MCF 10A (cell line): Measurements from ENCODE around the gene BIN1. TPM values are rescaled to one million over a fixed set of nuclear protein-coding genes. Genes with fewer than 3 reads are reported as not detected.
"Not testable (repeated sequence)": the region's sequence is repeated elsewhere in the genome, so short reads cannot be mapped to it uniquely, and the experiment has no call there.

Experiments
- BruUV-seq: library from RNA; stranded (reverse); fragments of 400-500 nt; replicated peaks from 2 replicates; lab custom pipeline; 2021; lab: Mats Ljungman, UMichigan
- CTCF ChIA-PET: fragments of 300-600 bp; sonication (Branson Sonifier 250); formaldehyde crosslinking; extraction: SDS; loops from one replicate; lab custom pipeline; 2021; ENCODE audit warnings: antibody characterized with exemption, inconsistent platforms; lab: Yijun Ruan, JAX
- POLR2A ChIA-PET: fragments of 300-600, 350-650 bp; sonication (Branson Sonifier 250); formaldehyde crosslinking; extraction: SDS; loops from one replicate; lab custom pipeline; 2020; ENCODE audit warnings: antibody characterized with exemption, inconsistent platforms; lab: Yijun Ruan, JAX
- DNase-seq: peaks from one replicate; pipeline ENCODE4 v3.0.0-alpha.2; 2018; ENCODE audit not compliant: unreplicated experiment
- H3K27ac Mint-ChIP-seq: one replicate; pipeline ENCODE4 v1.8.0; 2022; ENCODE audit warnings: mild to moderate bottlenecking, low read depth, mixed read lengths; ENCODE audit not compliant: unreplicated experiment
- H3K27me3 Mint-ChIP-seq: one replicate; pipeline ENCODE4 v1.8.0; 2022; ENCODE audit warnings: mixed read lengths; ENCODE audit not compliant: insufficient read depth, unreplicated experiment
- H3K36me3 Mint-ChIP-seq: one replicate; pipeline ENCODE4 v1.8.0; 2022; ENCODE audit warnings: mild to moderate bottlenecking, moderate library complexity, mixed read lengths; ENCODE audit not compliant: insufficient read depth, unreplicated experiment
- H3K4me1 Mint-ChIP-seq: one replicate; pipeline ENCODE4 v1.8.0; 2022; ENCODE audit warnings: mixed read lengths; ENCODE audit not compliant: insufficient read depth, unreplicated experiment
- H3K4me3 Mint-ChIP-seq: one replicate; pipeline ENCODE4 v1.8.0; 2022; ENCODE audit warnings: mild to moderate bottlenecking, moderate library complexity, mixed read lengths; ENCODE audit not compliant: unreplicated experiment
- H3K9me3 Mint-ChIP-seq: one replicate; pipeline ENCODE4 v1.8.0; 2022; ENCODE audit warnings: mixed read lengths; ENCODE audit not compliant: unreplicated experiment
- intact Hi-C: fragments of 100-400 bp; cut with micrococcal nuclease; formaldehyde crosslinking; loops from 2 replicates; pipeline ENCODE4 v1.14.1; 2022
- total RNA-seq: library from RNA; stranded (reverse); gene quantifications from 2 replicates; pipeline ENCODE4 v1.2.3, GENCODE V29; 2022
- TF ChIP-seq, protein P1 (sequence below): fragments of 200-600 bp; IDR thresholded peaks from one replicate; pipeline ENCODE4 v1.8.0; 2022; ENCODE audit warnings: antibody characterized with exemption, mild to moderate bottlenecking; ENCODE audit not compliant: unreplicated experiment

Gene BIN1
- total RNA-seq, 1 experiment from 2014 or later: 29.6 TPM

DNA sequence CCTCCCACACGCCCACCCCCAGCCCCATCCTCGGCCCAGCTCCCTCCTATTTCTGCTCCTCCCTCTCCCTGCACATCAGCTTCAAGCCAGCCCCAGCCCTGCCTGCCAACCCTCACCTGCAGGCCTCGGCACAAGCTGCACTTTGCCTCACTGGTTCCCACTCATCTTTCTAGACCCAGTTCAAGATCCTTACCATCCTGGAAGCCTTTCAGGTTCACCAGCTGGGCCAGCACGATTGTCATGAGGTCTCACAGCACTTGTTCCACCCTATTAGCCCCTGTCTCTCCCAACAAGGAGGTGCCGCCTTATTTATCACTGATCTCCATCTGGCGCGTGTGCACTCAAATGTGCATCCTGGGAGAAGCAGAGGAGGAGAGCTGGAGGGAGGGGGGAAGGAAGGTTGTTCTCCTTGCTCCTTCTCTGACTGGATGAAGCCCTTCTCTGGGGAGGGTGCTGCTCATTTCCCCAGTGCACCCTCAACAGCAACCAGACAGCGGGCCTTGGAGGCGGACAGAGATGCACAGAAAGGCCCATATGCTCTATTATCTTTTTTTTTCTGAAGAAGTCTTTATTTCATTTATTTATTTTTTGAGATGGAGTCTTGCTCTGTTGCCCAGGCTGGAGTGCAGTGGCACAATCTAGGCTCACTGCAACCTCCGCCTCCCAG lies 15.5 kb upstream of the BIN1 start:
- intact Hi-C loops: no loop called here
- CTCF ChIA-PET: no interaction called here
- no peak for DNase-seq

DNA sequence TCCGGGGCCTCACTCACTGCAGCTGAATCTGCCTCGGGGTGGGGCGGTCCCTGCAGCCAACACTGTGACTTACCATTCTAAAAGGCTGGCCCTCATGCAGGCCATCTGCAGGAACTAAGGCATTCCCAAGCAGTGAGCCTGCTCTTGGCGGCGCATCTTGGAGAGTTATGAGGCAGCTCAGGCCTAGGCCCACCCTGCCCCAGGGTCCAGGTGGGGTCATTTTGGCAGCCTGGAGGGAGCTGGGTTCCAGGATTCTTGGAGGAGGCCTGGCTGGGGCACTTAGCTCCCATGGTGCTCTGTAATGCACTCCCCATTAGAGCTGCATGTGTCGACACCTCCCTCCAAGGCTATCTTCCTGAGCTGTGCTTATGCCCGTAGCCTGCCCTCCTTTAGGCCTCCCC lies 14.8 kb upstream of the BIN1 start:
- Mint-ChIP-seq H3K4me1 (no peaks in the 10 kb centered on the region), H3K36me3 (no peaks in the 10 kb centered on the region), H3K27me3 (no peaks in the 10 kb centered on the region), H3K4me3 (no peak overlapping the region), H3K9me3 (no peaks in the 10 kb centered on the region), H3K27ac (no peak overlapping the region)
- no peak for DNase-seq
- TF ChIP-seq, protein P1, sequence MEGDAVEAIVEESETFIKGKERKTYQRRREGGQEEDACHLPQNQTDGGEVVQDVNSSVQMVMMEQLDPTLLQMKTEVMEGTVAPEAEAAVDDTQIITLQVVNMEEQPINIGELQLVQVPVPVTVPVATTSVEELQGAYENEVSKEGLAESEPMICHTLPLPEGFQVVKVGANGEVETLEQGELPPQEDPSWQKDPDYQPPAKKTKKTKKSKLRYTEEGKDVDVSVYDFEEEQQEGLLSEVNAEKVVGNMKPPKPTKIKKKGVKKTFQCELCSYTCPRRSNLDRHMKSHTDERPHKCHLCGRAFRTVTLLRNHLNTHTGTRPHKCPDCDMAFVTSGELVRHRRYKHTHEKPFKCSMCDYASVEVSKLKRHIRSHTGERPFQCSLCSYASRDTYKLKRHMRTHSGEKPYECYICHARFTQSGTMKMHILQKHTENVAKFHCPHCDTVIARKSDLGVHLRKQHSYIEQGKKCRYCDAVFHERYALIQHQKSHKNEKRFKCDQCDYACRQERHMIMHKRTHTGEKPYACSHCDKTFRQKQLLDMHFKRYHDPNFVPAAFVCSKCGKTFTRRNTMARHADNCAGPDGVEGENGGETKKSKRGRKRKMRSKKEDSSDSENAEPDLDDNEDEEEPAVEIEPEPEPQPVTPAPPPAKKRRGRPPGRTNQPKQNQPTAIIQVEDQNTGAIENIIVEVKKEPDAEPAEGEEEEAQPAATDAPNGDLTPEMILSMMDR: no peak
- POLR2A ChIA-PET: interaction anchor here (0.5 kb wide), 1 partner anchor 28 kb away, joined by 3 read pairs; no protein-coding TSS in a partner anchor
- no TSS peak for BruUV-seq
- CTCF ChIA-PET: no interaction called here
- intact Hi-C loops: no loop called here

More for the DNA sequence above, 15.5 kb upstream of the BIN1 start:
- POLR2A ChIA-PET: interaction anchor here (0.5 kb wide), 1 partner anchor 28 kb away, joined by 3 read pairs; no protein-coding TSS in a partner anchor
- no peaks in the 10 kb centered on the region for H3K27me3 Mint-ChIP-seq
- no peak overlapping the region for H3K27ac Mint-ChIP-seq
- H3K9me3 Mint-ChIP-seq: no peaks in the 10 kb centered on the region
- no TSS peak for BruUV-seq
- no peak overlapping the region for H3K4me3 Mint-ChIP-seq
- TF ChIP-seq, protein P1: no peak
- H3K4me1 Mint-ChIP-seq: no peaks in the 10 kb centered on the region
- H3K36me3 Mint-ChIP-seq: no peaks in the 10 kb centered on the region

DNA sequence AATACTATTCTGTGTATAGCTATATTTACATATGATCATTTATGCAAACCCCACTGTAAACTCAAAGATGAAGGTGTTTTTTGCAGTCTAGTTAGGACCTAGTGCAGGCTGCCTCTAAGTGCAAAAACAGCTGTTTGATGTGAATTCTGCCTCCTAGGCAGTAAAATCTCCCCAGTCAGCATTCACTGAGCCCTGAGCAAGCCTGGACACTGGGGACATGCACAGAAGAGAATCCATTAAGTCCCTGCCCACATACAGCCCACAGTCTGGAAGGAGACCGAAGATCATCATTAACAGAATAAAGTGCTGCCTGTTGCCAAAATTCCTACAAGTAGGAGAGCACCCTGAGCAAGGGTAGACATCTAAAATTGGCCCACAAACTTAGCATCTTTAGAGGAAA lies 14.4 kb upstream of the BIN1 start:
- BruUV-seq: no TSS peak
- intact Hi-C loops: no loop called here
- CTCF ChIA-PET: no interaction called here
- Mint-ChIP-seq H3K36me3 (no peaks in the 10 kb centered on the region), H3K27ac (no peak overlapping the region), H3K9me3 (no peaks in the 10 kb centered on the region), H3K4me1 (no peaks in the 10 kb centered on the region), H3K27me3 (no peaks in the 10 kb centered on the region), H3K4me3 (no peak overlapping the region)
- TF ChIP-seq, protein P1: no peak
- POLR2A ChIA-PET: no interaction called here
- DNase-seq: no peak

DNA sequence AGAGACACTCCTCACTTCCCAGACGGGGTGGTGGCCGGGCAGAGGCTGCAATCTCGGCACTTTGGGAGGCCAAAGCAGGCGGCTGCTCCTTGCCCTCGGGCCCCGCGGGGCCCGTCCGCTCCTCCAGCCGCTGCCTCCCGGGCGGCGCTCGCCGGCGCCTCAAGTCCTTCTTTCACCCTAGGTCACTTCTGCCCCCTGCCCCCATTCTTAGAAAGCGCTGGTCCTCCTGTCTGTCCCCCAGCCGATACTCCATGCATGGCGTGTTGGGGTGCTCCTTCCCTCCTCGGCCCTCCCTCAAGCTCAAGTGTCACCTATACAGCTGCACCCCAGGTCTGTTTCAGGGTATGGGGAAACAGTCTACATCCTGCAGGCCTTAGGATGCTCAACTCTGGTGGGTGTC lies 13.5 kb upstream of the BIN1 start:
- H3K4me3 Mint-ChIP-seq, H3K27me3 Mint-ChIP-seq, CTCF ChIA-PET, DNase-seq, intact Hi-C loops, H3K9me3 Mint-ChIP-seq, H3K4me1 Mint-ChIP-seq, BruUV-seq, H3K27ac Mint-ChIP-seq, H3K36me3 Mint-ChIP-seq, POLR2A ChIA-PET: not testable (repeated sequence)
